Neural cell (in vitro differentiated cells): ENCODE results near the gene RPRML.

Experiments used
- EZH2 ChIP-seq: fragments of 200-600, 300-800 bp; shearing (Covaris generic), sonication (generic); IDR thresholded peaks from 2 replicates; pipeline ENCODE4 v1.6.1; 2014; ENCODE audit warnings: antibody characterized with exemption, low read length, borderline replicate concordance, mild to moderate bottlenecking; ENCODE audit not compliant: insufficient read depth, poor library complexity, severe bottlenecking
- MXI1 ChIP-seq: fragments of 450-650 bp; conservative IDR thresholded peaks from 2 replicates; pipeline ENCODE4 v1.6.1; 2014; ENCODE audit warnings: antibody characterized with exemption, mild to moderate bottlenecking; ENCODE audit not compliant: poor library complexity, severe bottlenecking
- POLR2AphosphoS5 ChIP-seq: IDR thresholded peaks from 2 replicates; pipeline ENCODE4 v1.6.1; 2012
- TAF1 ChIP-seq: IDR thresholded peaks from 2 replicates; pipeline ENCODE4 v1.6.1; 2012; ENCODE audit warnings: low read depth
- TF ChIP-seq, protein P1 (sequence below): fragments of 450-650 bp; IDR thresholded peaks from 2 replicates; pipeline ENCODE4 v1.5.1; 2014; ENCODE audit warnings: antibody characterized with exemption, mild to moderate bottlenecking, moderate library complexity; ENCODE audit not compliant: poor library complexity, severe bottlenecking

DNA sequence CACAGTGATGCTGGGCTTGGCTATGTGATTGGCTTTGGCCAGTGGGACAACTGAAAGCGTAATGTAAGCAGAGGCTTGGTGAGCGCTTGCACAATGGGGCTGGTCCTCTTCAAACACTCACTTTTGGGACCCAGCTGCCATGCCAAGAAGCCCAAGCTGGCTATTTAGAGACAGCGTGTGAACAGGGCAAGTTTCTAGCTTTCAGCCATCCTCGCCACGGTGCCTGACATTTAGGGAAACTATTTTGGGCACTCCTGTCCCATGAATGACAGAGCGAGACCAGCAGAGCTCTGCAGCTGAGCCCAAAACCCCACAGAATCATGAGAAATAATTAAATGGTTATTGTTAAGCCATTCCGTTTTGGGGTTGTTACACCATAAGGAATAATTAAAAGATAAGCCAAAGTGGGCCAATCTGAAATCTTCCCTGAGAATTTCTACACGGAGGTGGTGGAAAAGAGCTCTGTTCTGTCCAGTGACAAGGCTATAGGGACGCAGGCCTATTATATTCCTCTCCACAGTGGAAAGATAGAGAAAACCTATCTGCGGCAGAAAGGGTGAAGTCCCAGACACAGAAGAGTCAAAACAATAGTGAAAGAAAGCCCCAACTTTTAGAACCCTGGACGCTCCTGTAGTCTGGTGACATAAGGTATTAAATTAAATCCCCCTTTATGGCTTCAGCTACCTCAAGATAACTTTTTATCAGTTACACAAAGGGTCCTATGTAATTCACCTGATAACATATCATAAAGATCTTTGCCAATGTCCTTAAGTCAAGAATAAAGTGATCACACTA, 10.8 kb upstream of the RPRML start:
- TF ChIP-seq POLR2AphosphoS5 (no peak), EZH2 (no peak), MXI1 (no peak), TAF1 (no peak)
- TF ChIP-seq, protein P1, sequence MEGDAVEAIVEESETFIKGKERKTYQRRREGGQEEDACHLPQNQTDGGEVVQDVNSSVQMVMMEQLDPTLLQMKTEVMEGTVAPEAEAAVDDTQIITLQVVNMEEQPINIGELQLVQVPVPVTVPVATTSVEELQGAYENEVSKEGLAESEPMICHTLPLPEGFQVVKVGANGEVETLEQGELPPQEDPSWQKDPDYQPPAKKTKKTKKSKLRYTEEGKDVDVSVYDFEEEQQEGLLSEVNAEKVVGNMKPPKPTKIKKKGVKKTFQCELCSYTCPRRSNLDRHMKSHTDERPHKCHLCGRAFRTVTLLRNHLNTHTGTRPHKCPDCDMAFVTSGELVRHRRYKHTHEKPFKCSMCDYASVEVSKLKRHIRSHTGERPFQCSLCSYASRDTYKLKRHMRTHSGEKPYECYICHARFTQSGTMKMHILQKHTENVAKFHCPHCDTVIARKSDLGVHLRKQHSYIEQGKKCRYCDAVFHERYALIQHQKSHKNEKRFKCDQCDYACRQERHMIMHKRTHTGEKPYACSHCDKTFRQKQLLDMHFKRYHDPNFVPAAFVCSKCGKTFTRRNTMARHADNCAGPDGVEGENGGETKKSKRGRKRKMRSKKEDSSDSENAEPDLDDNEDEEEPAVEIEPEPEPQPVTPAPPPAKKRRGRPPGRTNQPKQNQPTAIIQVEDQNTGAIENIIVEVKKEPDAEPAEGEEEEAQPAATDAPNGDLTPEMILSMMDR, result no peak
